H1 (cell line): ENCODE results near the gene TP53I11. TPM values are rescaled to one million over a fixed set of nuclear protein-coding genes. Genes with fewer than 3 reads are reported as not detected.

Experiments used
- CTCF ChIA-PET: fragments of 300-600 bp; sonication (Branson Sonifier 250); formaldehyde crosslinking; loops from one replicate; lab custom pipeline; 2021; ENCODE audit not compliant: partially characterized antibody; lab: Charles Lee
- POLR2A ChIA-PET: fragments of 300-600 bp; sonication (Branson Sonifier 250); formaldehyde crosslinking; loops from one replicate; lab custom pipeline; 2021; ENCODE audit warnings: inconsistent platforms; ENCODE audit not compliant: partially characterized antibody; lab: Charles Lee
- DNase-seq, 2 experiments: peaks; one replicate each; pipeline versions ENCODE4 v3.0.0 to v3.0.0-alpha.2; 2010 to 2022; ENCODE audit warnings: low spot score in 2 of 2, low read depth in 1 of 2, mixed read lengths in 1 of 2
- FAIRE-seq: peaks from 2 replicates; lab custom pipeline; 2011; peaks lifted over from hg19 to GRCh38; lab: Jason Lieb, UNC
- H2AFZ ChIP-seq: 2 replicates; pipeline ENCODE4 v1.8.1; 2012; ENCODE audit warnings: low read length, inconsistent platforms
- H2AK5ac ChIP-seq: 2 replicates; pipeline ENCODE4 v1.6.1; 2013; ENCODE audit warnings: low read depth, low read length
- H2BK120ac ChIP-seq: replicated peaks from 2 replicates; pipeline ENCODE3; 2013; ENCODE audit warnings: low read depth, low read length, inconsistent platforms
- H2BK12ac ChIP-seq: 2 replicates; pipeline ENCODE4 v1.6.1; 2013; ENCODE audit warnings: low read depth, low read length
- H2BK15ac ChIP-seq: 2 replicates; pipeline ENCODE4 v1.6.1; 2013; ENCODE audit warnings: low read length
- H2BK20ac ChIP-seq: 2 replicates; pipeline ENCODE4 v1.6.1; 2013; ENCODE audit warnings: low read length
- H2BK5ac ChIP-seq: 2 replicates; pipeline ENCODE4 v1.6.1; 2013; ENCODE audit warnings: low read depth, low read length
- H3K14ac ChIP-seq: 2 replicates; pipeline ENCODE4 v1.6.1; 2013; ENCODE audit warnings: inconsistent platforms; ENCODE audit not compliant: insufficient read length
- H3K18ac ChIP-seq: 2 replicates; pipeline ENCODE4 v1.6.1; 2013; ENCODE audit warnings: low read length; ENCODE audit errors: extremely low read depth
- H3K23ac ChIP-seq: 2 replicates; pipeline ENCODE4 v1.6.1; 2013; ENCODE audit warnings: inconsistent platforms; ENCODE audit not compliant: insufficient read length
- H3K23me2 ChIP-seq: 2 replicates; pipeline ENCODE4 v1.6.1; 2013; ENCODE audit warnings: low read depth, low read length
- H3K27ac ChIP-seq: 2 replicates; pipeline ENCODE4 v1.6.1; 2011; ENCODE audit warnings: low read depth, low read length, inconsistent platforms
- H3K27me3 ChIP-seq, 4 experiments: replicated peaks in 1 of 4; 1 replicate in 1 of 4; 2 replicates in 3 of 4; pipeline versions ENCODE4 v1.6.1 to v1.8.1; 2011 to 2013; ENCODE audit warnings: low read length in 3 of 4, mild to moderate bottlenecking in 3 of 4, inconsistent platforms in 2 of 4, mixed read lengths in 2 of 4, moderate library complexity in 1 of 4; ENCODE audit not compliant: control insufficient read depth in 3 of 4, insufficient read depth in 3 of 4; ENCODE audit errors: extremely low read depth in 1 of 4
- H3K36me3 ChIP-seq, 4 experiments: 2 replicates each; pipeline versions ENCODE4 v1.6.1 to v1.8.1; 2011 to 2013; ENCODE audit warnings: mild to moderate bottlenecking in 4 of 4, low read length in 3 of 4, moderate library complexity in 2 of 4, control low read depth in 1 of 4, inconsistent platforms in 1 of 4; ENCODE audit not compliant: insufficient read depth in 4 of 4, control insufficient read depth in 2 of 4
- H3K4ac ChIP-seq: replicated peaks from 2 replicates; pipeline ENCODE3; 2013; ENCODE audit warnings: low read length, low read depth, mixed read lengths, inconsistent platforms; ENCODE audit not compliant: insufficient read length
- H3K4me1 ChIP-seq, 4 experiments: replicated peaks in 1 of 4; 1 replicate in 1 of 4; 2 replicates in 3 of 4; pipeline versions ENCODE4 v1.6.1 to v1.8.1; 2011 to 2013; ENCODE audit warnings: low read length in 3 of 4, inconsistent platforms in 2 of 4, mixed read lengths in 1 of 4; ENCODE audit not compliant: insufficient read depth in 4 of 4, control insufficient read depth in 3 of 4
- H3K4me2 ChIP-seq, 2 experiments: 2 replicates each; pipeline versions ENCODE4 v1.6.1 to v1.8.1; 2011 to 2013; ENCODE audit warnings: low read depth in 2 of 2, low read length in 2 of 2, control low read depth in 1 of 2, inconsistent platforms in 1 of 2, mild to moderate bottlenecking in 1 of 2; ENCODE audit not compliant: insufficient read depth in 1 of 2
- H3K4me3 ChIP-seq, 4 experiments: fragments of 200-600, 300-600 bp in 1 of 4; sonication (generic), shearing (Covaris generic), sonication (Bioruptor Twin) in 1 of 4; 2 replicates each; pipeline versions ENCODE4 v1.5.1 to v1.8.1; 2011 to 2016; ENCODE audit warnings: low read length in 4 of 4, low read depth in 3 of 4, control low read depth in 2 of 4, inconsistent platforms in 2 of 4, mild to moderate bottlenecking in 2 of 4, mixed read lengths in 1 of 4, moderate library complexity in 1 of 4; ENCODE audit not compliant: insufficient read depth in 2 of 4; ENCODE audit errors: extremely low read depth in 1 of 4
- H3K56ac ChIP-seq: replicated peaks from 2 replicates; pipeline ENCODE3; 2013; ENCODE audit warnings: low read depth, mild to moderate bottlenecking, mixed read lengths, low read length, inconsistent platforms; ENCODE audit not compliant: insufficient read length
- H3K79me1 ChIP-seq: 2 replicates; pipeline ENCODE4 v1.6.1; 2013; ENCODE audit warnings: low read depth, low read length, control low read depth
- H3K79me2 ChIP-seq, 2 experiments: 2 replicates each; pipeline versions ENCODE4 v1.6.1 to v1.8.1; 2012 to 2013; ENCODE audit warnings: low read length in 2 of 2, mild to moderate bottlenecking in 2 of 2, inconsistent platforms in 1 of 2; ENCODE audit not compliant: insufficient read depth in 2 of 2, control insufficient read depth in 1 of 2
- H3K9ac ChIP-seq, 4 experiments: replicated peaks in 1 of 4; 1 replicate in 1 of 4; 2 replicates in 3 of 4; pipeline versions ENCODE4 v1.6.1 to v1.8.1; 2011 to 2013; ENCODE audit warnings: low read depth in 3 of 4, low read length in 3 of 4, control low read depth in 2 of 4, mild to moderate bottlenecking in 2 of 4, moderate library complexity in 2 of 4, inconsistent platforms in 1 of 4; ENCODE audit errors: extremely low read depth in 1 of 4
- H3K9me3 ChIP-seq, 2 experiments: 2 replicates each; pipeline versions ENCODE4 v1.6.1 to v1.8.1; 2012 to 2013; ENCODE audit warnings: mild to moderate bottlenecking in 2 of 2, moderate library complexity in 2 of 2, control low read depth in 1 of 2, inconsistent platforms in 1 of 2, low read depth in 1 of 2, low read length in 1 of 2, mixed read lengths in 1 of 2; ENCODE audit not compliant: insufficient read depth in 2 of 2
- H4K20me1 ChIP-seq, 2 experiments: replicated peaks in 1 of 2; 2 replicates each; pipeline versions ENCODE3 to v1.8.1; 2011 to 2013; ENCODE audit warnings: inconsistent platforms in 2 of 2, low read length in 2 of 2, mild to moderate bottlenecking in 1 of 2; ENCODE audit not compliant: insufficient read depth in 2 of 2, control insufficient read depth in 1 of 2
- H4K5ac ChIP-seq: 2 replicates; pipeline ENCODE4 v1.6.1; 2013; ENCODE audit warnings: low read length, low read depth, mixed read lengths, inconsistent platforms; ENCODE audit not compliant: insufficient read length
- H4K8ac ChIP-seq: 2 replicates; pipeline ENCODE4 v1.8.0; 2013; ENCODE audit warnings: mild to moderate bottlenecking, moderate library complexity, low read length, inconsistent platforms; ENCODE audit not compliant: insufficient read depth; ENCODE audit errors: extremely low read depth
- H4K91ac ChIP-seq: replicated peaks from 2 replicates; pipeline ENCODE3; 2013; ENCODE audit warnings: low read length, mixed read lengths, inconsistent platforms; ENCODE audit not compliant: insufficient read length
- BACH1 ChIP-seq: IDR thresholded peaks from 2 replicates; pipeline ENCODE4 v1.6.1; 2012; ENCODE audit warnings: low read length, improper control_type of control experiment
- CBX8 ChIP-seq: fragments of 300-800, 300-1000 bp; sonication (generic); IDR thresholded peaks from 2 replicates; pipeline ENCODE4 v1.7.1; 2016; ENCODE audit warnings: low read depth, low read length, borderline replicate concordance
- CHD1 ChIP-seq: IDR thresholded peaks from 2 replicates; pipeline ENCODE4 v1.6.1; 2012; ENCODE audit warnings: low read depth, low read length, improper control_type of control experiment
- CTBP2 ChIP-seq: IDR thresholded peaks from 2 replicates; pipeline ENCODE4 v1.7.0; 2011; ENCODE audit warnings: borderline replicate concordance, mild to moderate bottlenecking, moderate library complexity, mixed read lengths, low read length; ENCODE audit not compliant: insufficient read depth, insufficient read length
- MAFK ChIP-seq: IDR thresholded peaks from 2 replicates; pipeline ENCODE4 v1.6.1; 2012; ENCODE audit warnings: low read depth, mild to moderate bottlenecking, improper control_type of control experiment, low read length
- NANOG ChIP-seq: IDR thresholded peaks from 2 replicates; pipeline ENCODE4 v1.6.1; 2011; ENCODE audit warnings: low read length, low read depth, mild to moderate bottlenecking, inconsistent platforms; ENCODE audit not compliant: insufficient read depth, poor library complexity, severe bottlenecking
- SP1 ChIP-seq: IDR thresholded peaks from 2 replicates; pipeline ENCODE4 v1.6.1; 2011; ENCODE audit warnings: low read depth, low read length
- WGBS, 2 experiments: shearing (Covaris generic) in 1 of 2; methylation state at CpG; one replicate each; pipeline versions ENCODE4 v1.1.6 to v1.1.7; 2013 to 2015; ENCODE audit warnings: low lambda C conversion rate in 2 of 2, mixed read lengths in 2 of 2, inconsistent platforms in 1 of 2, low coverage in 1 of 2, missing lambda C conversion rate in 1 of 2; ENCODE audit not compliant: insufficient replicate concordance in 2 of 2, insufficient coverage in 1 of 2, insufficient read length in 1 of 2; ENCODE audit errors: extremely low coverage in 1 of 2, missing lambda C conversion rate in 1 of 2; 5-methylcytosine and 5-hydroxymethylcytosine counted together
- long read RNA-seq, 2 experiments: library from RNA in 1 of 2; library from capped mRNA in 1 of 2; stranded (forward); transcript quantifications; one replicate each; pipeline ENCODE4 v2.0.0, GENCODE V29; 2021; ENCODE audit warnings: inconsistent platforms in 1 of 2
- polyA minus RNA-seq, 3 experiments: library from RNA; depleted of rRNA, polyadenylated mRNA; stranded (reverse); fragments of >200 nt; gene quantifications; 1 replicate in 2 of 3; 2 replicates in 1 of 3; pipeline ENCODE4 v1.2.3, GENCODE V29; 2011
- polyA plus RNA-seq, 7 experiments: library from polyadenylated mRNA; depleted of rRNA in 3 of 7; stranded (reverse) in 5 of 7; unstranded in 2 of 7; fragments of >200 nt in 5 of 7; fragments of 200-250 nt in 2 of 7; gene quantifications; 1 replicate in 5 of 7; 2 replicates in 1 of 7; 4 replicates in 1 of 7; pipeline versions ENCODE4 v1.2.1 to v1.2.3, GENCODE V29; 2011 to 2013; ENCODE audit warnings: missing spikeins in 2 of 7, mixed read lengths in 2 of 7
- total RNA-seq: library from RNA; stranded (reverse); fragmentation: NEBNext Ultra II Directional; extraction: Animal tissue kit (Norgen Biotek cat#: 25700); gene quantifications from 2 replicates; pipeline ENCODE4 v1.2.1, GENCODE V29; 2021

The TP53I11 gene, protein sequence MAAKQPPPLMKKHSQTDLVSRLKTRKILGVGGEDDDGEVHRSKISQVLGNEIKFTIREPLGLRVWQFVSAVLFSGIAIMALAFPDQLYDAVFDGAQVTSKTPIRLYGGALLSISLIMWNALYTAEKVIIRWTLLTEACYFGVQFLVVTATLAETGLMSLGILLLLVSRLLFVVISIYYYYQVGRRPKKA
- total RNA-seq (46.3 and 53.7 TPM in 2 replicates), polyA plus RNA-seq (2011; rRNA removed) (34.0 and 47.5 TPM in 2 replicates), polyA minus RNA-seq (2011; rRNA and poly(A)+ RNA removed) (26.4 and 26.9 TPM in 2 replicates)
- 25.8 TPM for polyA plus RNA-seq (2011; cell fraction: cytosol; rRNA removed)
- 48.2 TPM for polyA plus RNA-seq (2011; cell fraction: nucleus; rRNA removed)
- 44.1 to 78.7 TPM (median 68.4 TPM) in 4 replicates for polyA plus RNA-seq (2012, experiment 1 of 2)
- polyA plus RNA-seq (2012, experiment 2 of 2): 49.8 TPM
- 52.1 TPM for polyA plus RNA-seq (2013, experiment 1 of 2)
- polyA plus RNA-seq (2013, experiment 2 of 2): 59.6 TPM
- 34.6 TPM for polyA minus RNA-seq (2011; cell fraction: cytosol; rRNA and poly(A)+ RNA removed)
- polyA minus RNA-seq (2011; cell fraction: nucleus; rRNA and poly(A)+ RNA removed): 44.5 TPM
- long read RNA-seq, experiment 1, partial matches to known transcripts: 4 of 30 reads
- long read RNA-seq, experiment 1, other reads (novel, unspliced or antisense): 23 of 30 reads
- long read RNA-seq, experiment 2: 0 reads

DNA sequence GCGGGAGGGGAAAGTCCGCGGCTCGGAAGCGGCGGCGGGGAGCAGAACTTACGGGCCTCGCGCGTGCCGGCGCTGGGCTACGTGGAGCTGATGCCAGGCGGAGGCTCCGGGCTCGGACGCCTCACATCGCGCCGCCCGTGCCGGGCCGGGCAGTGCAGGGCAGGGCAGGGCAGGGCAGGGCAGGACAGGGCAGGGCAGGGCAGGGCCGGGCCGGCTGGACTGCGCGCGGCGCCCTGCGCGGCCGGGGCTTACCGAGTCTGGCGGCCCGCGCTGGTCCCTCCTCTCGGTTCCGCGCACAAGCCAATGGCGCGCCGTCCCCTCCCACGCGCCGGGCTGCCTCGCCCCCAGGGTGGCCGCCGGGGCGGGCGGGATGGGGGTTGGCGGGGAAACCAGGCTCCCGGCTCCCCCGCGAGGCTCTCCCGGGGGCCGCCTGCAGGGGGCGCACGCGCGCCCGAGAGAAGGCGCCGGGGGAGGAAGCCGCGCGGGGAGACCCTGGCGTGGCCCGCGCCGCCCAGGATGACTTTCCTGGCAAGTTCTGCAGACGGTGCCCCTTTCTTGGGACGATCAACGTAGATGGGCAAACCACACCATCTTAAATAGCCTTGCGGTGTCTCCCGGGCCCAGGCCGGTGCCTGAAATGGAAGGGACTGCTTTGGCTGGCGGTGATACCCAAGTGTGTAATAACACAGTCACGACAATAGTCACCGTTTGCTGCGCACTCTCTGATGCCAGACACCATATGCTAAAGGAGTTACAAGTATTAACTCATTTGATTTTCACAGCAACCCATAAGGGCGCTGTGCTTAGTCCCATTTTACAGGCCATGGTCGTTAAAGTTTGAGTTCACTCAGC lies at the start of gene TP53I11:
Gene TP53I11 (minus strand): TSS at position 259 of the 852 bp plus-strand sequence. CDS start 12,548 bp downstream, outside the sequence.
- Histone ChIP-seq H3K14ac (no peak within 1 kb of the TSS), H3K4me2 (peak within 1 kb of the TSS; percentile 72 to 77), H4K91ac (peak within 1 kb of the TSS; percentile 80), H3K27ac (peak within 1 kb of the TSS; percentile 21; the same call in 1 of the 2 replicates), H2BK15ac (no peak within 1 kb of the TSS; the same call in 1 of the 2 replicates), H3K18ac (peak within 1 kb of the TSS; percentile 88; the same call in 1 of the 2 replicates), H4K5ac (peak within 1 kb of the TSS; percentile 89), H2AFZ (no peak within 1 kb of the TSS), H4K8ac (peak within 1 kb of the TSS; percentile 81), H3K27me3 (no peaks in the 10 kb centered on the region; a peak in 1 of 7 replicates), H2BK5ac (peak within 1 kb of the TSS; percentile 87; the same call in 1 of the 2 replicates), H3K79me1 (peaks cover 12% of the 10 kb centered on the region), H2BK12ac (no peak within 1 kb of the TSS), H4K20me1 (peaks cover 0 to 2% of the 10 kb centered on the region in 2 experiments), H2BK20ac (no peak within 1 kb of the TSS), H3K4ac (peak within 1 kb of the TSS; percentile 34), H2BK120ac (no peak within 1 kb of the TSS), H3K4me3 (peak within 1 kb of the TSS; percentile 64 to 78 (median 70)), H3K56ac (peak within 1 kb of the TSS; percentile 33), H3K9ac (peak within 1 kb of the TSS; percentile 8 to 46 (median 41); a peak in 6 of 7 replicates), H3K4me1 (peaks cover 12 to 51% (median 31%) of the 10 kb centered on the region in 4 experiments), H3K23ac (no peak within 1 kb of the TSS), H3K9me3 (no peaks in the 10 kb centered on the region), H2AK5ac (no peak within 1 kb of the TSS), H3K79me2 (peaks cover 5 to 16% of the 10 kb centered on the region in 2 experiments; a peak in 3 of 4 replicates), H3K36me3 (peaks cover 0 to 4% (median 0%) of the 10 kb centered on the region in 4 experiments; a peak in 2 of 8 replicates), H3K23me2 (peaks cover 2% of the 10 kb centered on the region; the same call in 1 of the 2 replicates)
- ChIA-PET CTCF (interaction anchor here (0.6 to 1.5 kb wide), 18 partner anchors 9 to 858 kb away, joined by 3 to 11 read pairs (median 4); no protein-coding TSS in a partner anchor), POLR2A (interaction anchor here (0.9 to 1.7 kb wide), 5 partner anchors 10 to 24 kb away, joined by 3 to 10 read pairs (median 7); no protein-coding TSS in a partner anchor)
- DNase-seq (no peak), FAIRE-seq (no peak)
- WGBS, 2 experiments: 29% methylated on average over 31 of the region's 83 CpGs; no CpG with 5 or more reads in 1 of the 2 experiments
- 0 out of 2 replicates have a peak, but pooled peaks have one; percentile 38 for TF ChIP-seq BACH1
- no peak for TF ChIP-seq CTBP2
- no peak for TF ChIP-seq SP1
- no peak for TF ChIP-seq CBX8
- no peak for TF ChIP-seq NANOG
- TF ChIP-seq MAFK: no peak
- no peak for TF ChIP-seq CHD1
